ENCODE results near the gene HADH. TPM values are rescaled to one million over a fixed set of nuclear protein-coding genes. Genes with fewer than 3 reads are reported as not detected.
A peak's percentile ranks its signal among the peaks of the same experiment; 100 is the strongest.

HADH gene
- total and polyA plus RNA-seq, 12 donors = 24.5 to 123 (median 68.8) TPM

DNA sequence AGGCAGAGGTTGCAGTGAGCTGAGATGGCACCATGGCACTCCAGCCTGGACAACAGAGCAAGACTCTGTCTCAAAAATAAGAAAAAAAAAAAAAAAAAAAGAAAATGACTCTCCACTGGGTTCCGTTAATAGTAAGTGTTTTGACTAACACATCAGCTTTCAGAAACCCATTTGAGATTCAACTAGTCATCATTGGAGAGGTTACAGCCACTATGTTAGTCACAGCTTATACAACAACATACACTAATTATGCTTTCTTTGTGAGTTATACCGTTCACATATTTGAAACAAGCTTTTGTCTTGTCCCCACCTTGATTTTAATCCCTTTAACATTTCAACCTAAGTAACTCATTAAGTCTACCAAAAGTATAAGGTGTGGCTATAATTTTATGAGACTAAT, 48.2 kb downstream of the HADH start:
- intact Hi-C loops (cut with DNase I) = no loop called here
- no peak for DNase-seq
- Histone ChIP-seq H3K4me3 (no peak overlapping the region), H3K36me3 (replicated peaks in 1 of 2) (peaks cover 0 to 14% of the 10 kb centered on the region in 2 donors), H3K9me3 (replicated peaks in 1 of 3) (no peaks in the 10 kb centered on the region), H3K4me1 (replicated peaks in 1 of 2) (no peaks in the 10 kb centered on the region), H3K27me3 (no peaks in the 10 kb centered on the region), H3K27ac (no peak overlapping the region)
- TF ChIP-seq, protein P1, sequence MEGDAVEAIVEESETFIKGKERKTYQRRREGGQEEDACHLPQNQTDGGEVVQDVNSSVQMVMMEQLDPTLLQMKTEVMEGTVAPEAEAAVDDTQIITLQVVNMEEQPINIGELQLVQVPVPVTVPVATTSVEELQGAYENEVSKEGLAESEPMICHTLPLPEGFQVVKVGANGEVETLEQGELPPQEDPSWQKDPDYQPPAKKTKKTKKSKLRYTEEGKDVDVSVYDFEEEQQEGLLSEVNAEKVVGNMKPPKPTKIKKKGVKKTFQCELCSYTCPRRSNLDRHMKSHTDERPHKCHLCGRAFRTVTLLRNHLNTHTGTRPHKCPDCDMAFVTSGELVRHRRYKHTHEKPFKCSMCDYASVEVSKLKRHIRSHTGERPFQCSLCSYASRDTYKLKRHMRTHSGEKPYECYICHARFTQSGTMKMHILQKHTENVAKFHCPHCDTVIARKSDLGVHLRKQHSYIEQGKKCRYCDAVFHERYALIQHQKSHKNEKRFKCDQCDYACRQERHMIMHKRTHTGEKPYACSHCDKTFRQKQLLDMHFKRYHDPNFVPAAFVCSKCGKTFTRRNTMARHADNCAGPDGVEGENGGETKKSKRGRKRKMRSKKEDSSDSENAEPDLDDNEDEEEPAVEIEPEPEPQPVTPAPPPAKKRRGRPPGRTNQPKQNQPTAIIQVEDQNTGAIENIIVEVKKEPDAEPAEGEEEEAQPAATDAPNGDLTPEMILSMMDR (IDR thresholded peaks at IDR 0.05) = no peak
- no peak for TF ChIP-seq POLR2A (IDR thresholded peaks at IDR 0.05)
- WGBS, 4 donors = 88 to 95% (median 92%) methylated on average over 2 of the region's 2 CpGs

- Histone ChIP-seq H3K36me3 (replicated peaks in 1 of 2) (no peaks in the 10 kb centered on the region), H3K9me3 (replicated peaks in 1 of 3) (no peaks in the 10 kb centered on the region), H3K27ac (no peak overlapping the region), H3K27me3 (no peaks in the 10 kb centered on the region), H3K4me1 (replicated peaks in 1 of 2) (peaks cover 8 to 9% of the 10 kb centered on the region in 2 donors), H3K4me3 (no peak overlapping the region)
- TF ChIP-seq, protein P1 (IDR thresholded peaks at IDR 0.05) = no peak
- TF ChIP-seq POLR2A (IDR thresholded peaks at IDR 0.05) = no peak
- WGBS, 4 donors = 84 to 91% (median 87%) methylated on average over 3 of the region's 3 CpGs
- DNase-seq = no peak
- intact Hi-C loops (cut with DNase I) = no loop called here
Measured at GRCh38 chr4:108042927-108043326, 53.2 kb downstream of the HADH start.

- no peaks in the 10 kb centered on the region for H3K36me3 ChIP-seq (replicated peaks in 1 of 2)
- intact Hi-C loops (cut with DNase I) = no loop called here
- no peaks in the 10 kb centered on the region for H3K9me3 ChIP-seq (replicated peaks in 1 of 3)
- no peaks in the 10 kb centered on the region for H3K27me3 ChIP-seq
- TF ChIP-seq, protein P1 (IDR thresholded peaks at IDR 0.05) = no peak
- TF ChIP-seq POLR2A (IDR thresholded peaks at IDR 0.05) = no peak
- no peak overlapping the region for H3K4me3 ChIP-seq
- WGBS, 4 donors = 86 to 94% (median 87%) methylated on average over 5 of the region's 5 CpGs
- peaks cover 8 to 9% of the 10 kb centered on the region in 2 donors for H3K4me1 ChIP-seq (replicated peaks in 1 of 2)
- no peak overlapping the region for H3K27ac ChIP-seq
- DNase-seq = no peak
Measured at GRCh38 chr4:108043526-108043925, 53.8 kb downstream of the HADH start.

GRCh38 chr4:108044951-108045686, 55.4 kb downstream of the HADH start:
- TF ChIP-seq POLR2A (IDR thresholded peaks at IDR 0.05) = no peak
- TF ChIP-seq, protein P1 (IDR thresholded peaks at IDR 0.05) = no peak
- DNase-seq = peak in 3 of 7 donors; percentile 28 to 47 (median 33)
- Histone ChIP-seq H3K27ac (peak overlapping the region in 1 of 5 donors; percentile 49), H3K36me3 (replicated peaks in 1 of 2) (no peaks in the 10 kb centered on the region), H3K9me3 (replicated peaks in 1 of 3) (no peaks in the 10 kb centered on the region), H3K4me1 (replicated peaks in 1 of 2) (peaks cover 8 to 9% of the 10 kb centered on the region in 2 donors), H3K27me3 (no peaks in the 10 kb centered on the region), H3K4me3 (no peak overlapping the region)
- intact Hi-C loops (cut with DNase I) = no loop called here
- 59 to 62% (median 60%) methylated on average over 9 of the region's 9 CpGs for WGBS, 4 donors

All from adrenal gland (tissue), 12 donors.